Activated CD8-positive, alpha-beta T cell treated with anti-CD3 and anti-CD28 coated beads for 36 hours (primary cell): ENCODE results near the gene NELFA. TPM values are rescaled to one million over a fixed set of nuclear protein-coding genes. Genes with fewer than 3 reads are reported as not detected.

Experiments used
- ATAC-seq: fragments of 200-7000 bp; cut with Tn5 transposase; one replicate; pipeline ENCODE4 v1.10.0; 2021; ENCODE audit warnings: mild to moderate bottlenecking, moderate library complexity
- CTCF ChIA-PET: fragments of 350-600 bp; sonication (Branson Sonifier 250); formaldehyde crosslinking; loops from one replicate; lab custom pipeline; 2021; ENCODE audit warnings: antibody characterized with exemption; lab: Charles Lee
- POLR2A ChIA-PET: fragments of 350-600 bp; sonication (Branson Sonifier 250); formaldehyde crosslinking; loops from one replicate; lab custom pipeline; 2021; ENCODE audit warnings: antibody characterized with exemption; lab: Charles Lee
- DNase-seq: peaks from one replicate; pipeline ENCODE4 v3.0.0-alpha.2; 2020
- H3K27ac Mint-ChIP-seq: one replicate; pipeline ENCODE4 v1.8.0; 2021; ENCODE audit warnings: mild to moderate bottlenecking, mixed read lengths
- H3K27me3 Mint-ChIP-seq: one replicate; pipeline ENCODE4 v1.8.0; 2021; ENCODE audit warnings: mixed read lengths
- H3K36me3 Mint-ChIP-seq: one replicate; pipeline ENCODE4 v1.8.0; 2021; ENCODE audit warnings: low read depth, mixed read lengths
- H3K4me1 Mint-ChIP-seq: one replicate; pipeline ENCODE4 v1.8.0; 2021; ENCODE audit warnings: low read depth, mixed read lengths
- H3K4me3 Mint-ChIP-seq: one replicate; pipeline ENCODE4 v1.8.0; 2021; ENCODE audit warnings: mild to moderate bottlenecking, moderate library complexity, mixed read lengths
- H3K9me3 Mint-ChIP-seq: one replicate; pipeline ENCODE4 v1.8.0; 2021; ENCODE audit warnings: mixed read lengths
- intact Hi-C: fragments of 100-400 bp; cut with micrococcal nuclease; formaldehyde crosslinking; loops from one replicate; pipeline ENCODE4 v1.10.0; 2022
- total RNA-seq, 2 experiments: library from RNA; stranded (reverse); gene quantifications; one replicate each; pipeline ENCODE4 v1.2.3, GENCODE V29; 2021
- TF ChIP-seq, protein P1 (sequence below): fragments of 200-600 bp; IDR thresholded peaks from one replicate; pipeline ENCODE4 v1.8.0; 2022; ENCODE audit warnings: antibody characterized with exemption, mild to moderate bottlenecking

Gene NELFA
- total RNA-seq, 2 experiments from 2014 or later: 43.9 to 46.3 TPM

DNA sequence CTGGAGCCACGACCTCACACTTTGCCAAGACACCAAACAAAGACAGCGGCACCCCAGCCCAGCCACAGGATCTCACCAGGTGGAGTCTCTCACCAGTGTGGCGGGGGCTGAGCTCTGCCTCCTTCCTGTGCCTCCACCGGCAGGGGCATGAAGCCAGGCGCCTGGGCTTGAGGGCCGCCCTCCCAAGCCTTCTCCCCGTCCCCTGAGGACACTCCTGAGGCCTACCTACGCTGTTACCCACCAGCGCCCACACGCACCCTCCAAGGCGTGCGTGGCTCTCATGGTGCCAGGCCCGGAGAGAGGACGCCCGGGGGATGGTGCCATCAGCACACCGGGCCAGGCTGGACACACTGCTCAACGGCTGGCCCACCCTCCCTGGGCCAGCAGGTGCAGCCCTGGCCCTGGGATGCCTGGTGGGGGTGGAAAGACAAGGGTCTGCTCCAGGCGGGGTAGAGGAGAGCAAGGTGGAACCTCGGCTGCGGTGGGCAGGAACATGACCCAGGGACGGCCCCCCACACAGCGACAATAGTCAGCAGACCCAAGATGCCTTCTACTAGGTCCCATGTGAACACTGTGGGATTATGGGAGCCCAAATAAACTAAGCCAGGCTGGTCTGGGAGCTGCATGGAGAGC lies 22.1 kb downstream of the NELFA start:
- POLR2A ChIA-PET: interaction anchor here (1.3 to 1.5 kb wide), 2 partner anchors 10 to 14 kb away, joined by 3 to 4 read pairs; no protein-coding TSS in a partner anchor
- DNase-seq (no peak), ATAC-seq (no peak)
- CTCF ChIA-PET: interaction anchor here (1.2 kb wide), 1 partner anchor 9 kb away, joined by 3 read pairs; no protein-coding TSS in a partner anchor
- no peak overlapping the region for H3K27ac Mint-ChIP-seq
- TF ChIP-seq, protein P1, sequence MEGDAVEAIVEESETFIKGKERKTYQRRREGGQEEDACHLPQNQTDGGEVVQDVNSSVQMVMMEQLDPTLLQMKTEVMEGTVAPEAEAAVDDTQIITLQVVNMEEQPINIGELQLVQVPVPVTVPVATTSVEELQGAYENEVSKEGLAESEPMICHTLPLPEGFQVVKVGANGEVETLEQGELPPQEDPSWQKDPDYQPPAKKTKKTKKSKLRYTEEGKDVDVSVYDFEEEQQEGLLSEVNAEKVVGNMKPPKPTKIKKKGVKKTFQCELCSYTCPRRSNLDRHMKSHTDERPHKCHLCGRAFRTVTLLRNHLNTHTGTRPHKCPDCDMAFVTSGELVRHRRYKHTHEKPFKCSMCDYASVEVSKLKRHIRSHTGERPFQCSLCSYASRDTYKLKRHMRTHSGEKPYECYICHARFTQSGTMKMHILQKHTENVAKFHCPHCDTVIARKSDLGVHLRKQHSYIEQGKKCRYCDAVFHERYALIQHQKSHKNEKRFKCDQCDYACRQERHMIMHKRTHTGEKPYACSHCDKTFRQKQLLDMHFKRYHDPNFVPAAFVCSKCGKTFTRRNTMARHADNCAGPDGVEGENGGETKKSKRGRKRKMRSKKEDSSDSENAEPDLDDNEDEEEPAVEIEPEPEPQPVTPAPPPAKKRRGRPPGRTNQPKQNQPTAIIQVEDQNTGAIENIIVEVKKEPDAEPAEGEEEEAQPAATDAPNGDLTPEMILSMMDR: no peak
- H3K36me3 Mint-ChIP-seq: peaks cover 9% of the 10 kb centered on the region
- intact Hi-C loops: no loop called here
- no peak overlapping the region for H3K4me3 Mint-ChIP-seq
- no peaks in the 10 kb centered on the region for H3K4me1 Mint-ChIP-seq
- H3K9me3 Mint-ChIP-seq: no peaks in the 10 kb centered on the region
- H3K27me3 Mint-ChIP-seq: no peaks in the 10 kb centered on the region

DNA sequence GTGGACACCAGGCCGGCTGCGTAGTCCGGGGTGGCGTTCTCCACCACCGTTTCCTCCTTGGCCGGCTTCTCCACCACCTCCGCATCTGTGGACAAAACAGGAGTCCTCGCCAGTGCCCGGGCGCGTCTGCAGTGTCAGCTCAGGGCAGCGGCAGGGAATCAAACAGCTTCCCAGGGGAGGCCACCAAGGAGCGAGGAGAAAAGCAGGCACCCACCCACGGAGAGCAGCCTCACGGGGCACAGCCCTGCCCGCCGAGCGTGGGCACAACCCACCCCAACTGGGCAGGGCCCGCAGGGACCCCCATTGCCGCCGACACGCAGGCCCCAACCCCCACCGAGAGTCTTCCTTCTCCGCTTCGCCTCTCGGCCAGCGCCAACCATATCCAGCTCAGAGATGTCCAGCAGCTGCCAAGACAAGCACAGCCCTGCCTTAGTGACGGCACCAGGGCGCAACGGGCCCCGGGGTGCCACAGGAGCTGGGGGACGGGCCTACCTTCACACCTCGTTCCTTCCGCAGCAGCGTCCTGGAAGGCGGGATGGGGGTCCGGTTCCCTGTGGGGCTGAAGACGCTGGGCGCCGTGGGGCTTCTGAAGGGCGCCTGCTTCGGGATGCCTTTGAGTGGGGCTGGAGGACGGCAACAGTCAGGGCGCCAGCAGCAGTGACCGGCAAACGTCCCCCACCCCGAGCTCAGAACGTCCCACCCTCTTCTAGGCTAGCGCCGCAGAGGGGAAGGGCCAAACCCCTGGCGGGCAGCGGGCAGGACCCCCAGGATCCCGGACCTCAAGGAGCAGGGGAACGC lies 22.8 kb downstream of the NELFA start:
- Mint-ChIP-seq H3K27me3 (no peaks in the 10 kb centered on the region), H3K9me3 (no peaks in the 10 kb centered on the region), H3K27ac (no peak overlapping the region), H3K4me1 (no peaks in the 10 kb centered on the region), H3K4me3 (no peak overlapping the region), H3K36me3 (peaks cover 9% of the 10 kb centered on the region)
- TF ChIP-seq, protein P1: no peak
- POLR2A ChIA-PET: interaction anchor here (3.1 kb wide), 1 partner anchor 23 kb away, joined by 8 read pairs; the partner anchor contains the start of gene NELFA
- CTCF ChIA-PET: no interaction called here
- DNase-seq (no peak), ATAC-seq (no peak)
- intact Hi-C loops: no loop called here

DNA sequence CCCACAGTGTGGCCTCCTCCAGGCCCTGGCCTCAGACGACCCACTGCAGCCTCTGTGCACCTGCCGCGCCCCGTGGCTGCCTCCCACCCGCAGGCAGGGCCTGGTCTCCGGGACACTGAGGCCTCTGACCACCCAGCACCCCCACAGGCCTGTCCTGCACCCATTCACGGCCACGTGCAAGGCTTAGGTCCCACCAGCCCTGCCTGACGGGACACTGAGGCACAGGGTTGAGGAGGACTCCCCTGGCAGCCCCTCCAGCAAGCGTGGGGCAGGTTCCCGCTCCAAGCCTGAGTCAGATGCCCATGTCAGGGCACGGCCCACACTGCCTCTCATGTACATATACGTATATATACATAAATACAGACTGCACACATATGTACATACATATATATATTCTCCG lies 23.5 kb downstream of the NELFA start:
- H3K4me1 Mint-ChIP-seq: no peaks in the 10 kb centered on the region
- ATAC-seq (no peak), DNase-seq (no peak)
- POLR2A ChIA-PET: interaction anchor here (1.5 to 3.1 kb wide), 2 partner anchors 11 to 24 kb away, joined by 3 to 8 read pairs; partner anchors contain the start of gene NELFA
- CTCF ChIA-PET: no interaction called here
- no peak overlapping the region for H3K27ac Mint-ChIP-seq
- peaks cover 9% of the 10 kb centered on the region for H3K36me3 Mint-ChIP-seq
- H3K27me3 Mint-ChIP-seq: no peaks in the 10 kb centered on the region
- intact Hi-C loops: no loop called here
- TF ChIP-seq, protein P1: no peak
- H3K4me3 Mint-ChIP-seq: no peak overlapping the region
- no peaks in the 10 kb centered on the region for H3K9me3 Mint-ChIP-seq

DNA sequence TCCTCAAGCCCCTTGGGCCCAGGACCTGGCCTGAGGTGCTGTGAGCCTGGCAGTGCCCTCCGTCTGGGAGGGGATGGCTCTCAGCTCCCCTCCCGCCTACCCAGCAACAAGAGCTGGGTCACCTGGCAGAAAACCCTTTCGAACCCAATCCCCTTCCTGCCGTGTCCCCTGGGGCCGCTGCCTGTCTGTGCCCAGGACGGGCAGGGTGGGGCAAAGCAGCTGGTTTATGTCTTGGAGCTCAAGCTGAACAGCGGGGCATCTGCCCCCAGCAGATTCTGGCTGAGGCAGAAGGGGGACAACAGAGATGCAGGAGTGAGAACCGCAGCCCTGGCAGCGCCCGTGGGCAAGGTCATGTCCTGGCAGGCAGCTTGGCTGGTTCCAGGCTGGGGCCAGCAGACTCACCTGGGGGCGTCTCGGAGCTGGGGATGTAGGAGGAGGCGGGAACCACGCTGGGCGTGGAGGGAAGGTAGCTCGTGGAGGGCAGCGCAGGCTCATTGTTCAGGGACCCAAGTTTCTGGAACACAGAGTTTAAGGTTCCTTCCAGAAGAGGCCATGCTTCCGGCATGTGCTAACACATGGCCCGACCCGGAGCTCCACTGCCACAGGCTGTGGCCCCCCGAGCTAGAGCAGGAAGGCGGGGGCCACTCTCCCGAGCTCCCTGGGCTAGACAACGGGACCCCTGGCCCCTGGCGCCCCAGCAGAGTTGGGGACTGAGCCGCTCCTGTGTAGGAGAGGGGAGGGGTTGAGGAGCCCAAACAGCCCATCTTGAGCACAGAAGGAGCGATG lies 24.2 kb downstream of the NELFA start:
- intact Hi-C loops: no loop called here
- H3K36me3 Mint-ChIP-seq: peaks cover 10% of the 10 kb centered on the region

More for the DNA sequence above, 24.2 kb downstream of the NELFA start:
- TF ChIP-seq, protein P1: no peak
- Mint-ChIP-seq H3K4me1 (no peaks in the 10 kb centered on the region), H3K27ac (no peak overlapping the region), H3K27me3 (no peaks in the 10 kb centered on the region), H3K9me3 (no peaks in the 10 kb centered on the region), H3K4me3 (no peak overlapping the region)
- ChIA-PET CTCF (no interaction called here), POLR2A (interaction anchor here (1.5 to 3.1 kb wide), 2 partner anchors 12 to 25 kb away, joined by 3 to 8 read pairs; partner anchors contain the start of gene NELFA)
- ATAC-seq (peak; percentile 15), DNase-seq (no peak)
